ENCODE results near the gene TTC39C.
"Not testable (repeated sequence)": the region's sequence is repeated elsewhere in the genome, so short reads cannot be mapped to it uniquely, and the experiment has no call there.

TTC39C gene

DNA sequence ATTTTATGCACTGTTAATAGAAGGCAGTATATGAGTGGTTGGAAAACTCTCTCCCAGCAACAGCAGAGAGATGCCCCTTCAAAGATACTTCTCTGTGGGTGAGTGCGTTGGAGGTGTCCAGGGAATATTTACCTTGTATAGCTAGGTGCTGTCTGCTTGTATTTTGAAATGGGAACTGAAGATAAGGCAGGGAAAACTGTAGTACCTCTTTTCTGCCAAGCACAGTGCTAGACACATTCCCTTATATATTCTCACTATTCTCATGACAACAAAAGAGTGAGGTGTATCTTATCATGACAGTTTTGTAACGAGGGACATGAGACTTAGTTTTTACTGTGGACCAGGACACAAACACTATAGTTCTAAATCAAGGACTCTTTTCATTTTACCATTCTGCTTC lies 2.1 kb downstream of the TTC39C start:
- DNase-seq (ENCODE audit: low read depth in 2 of 2) = no peak

DNA sequence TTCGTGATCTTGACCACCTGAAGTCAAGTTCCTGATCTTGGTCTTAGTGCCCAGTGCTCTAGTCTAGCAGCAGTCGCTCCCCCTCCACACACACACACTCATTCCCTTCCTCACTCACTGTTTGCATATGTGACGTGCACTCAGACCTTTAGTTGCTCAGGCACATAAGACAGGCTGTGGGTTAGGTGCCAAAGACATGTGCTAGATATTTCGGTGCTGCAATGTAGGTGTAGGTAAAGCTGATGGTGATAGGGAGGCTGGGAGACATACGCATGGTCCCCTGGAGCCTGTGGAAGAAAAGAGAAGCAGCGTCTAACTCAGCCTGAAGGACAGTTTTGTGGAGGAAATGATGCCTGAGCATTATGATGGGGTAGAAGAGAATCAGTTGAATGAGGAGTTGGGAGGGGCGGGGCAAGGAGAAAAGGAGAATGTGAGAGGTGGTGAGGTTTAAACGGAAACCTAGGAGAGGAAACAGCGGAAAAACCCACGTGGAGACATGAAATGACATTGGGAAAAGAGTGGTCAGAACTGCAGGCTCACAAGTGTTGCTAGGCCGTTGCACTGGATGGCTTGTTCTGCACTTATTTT lies 3.8 kb downstream of the TTC39C start:
- no peak for DNase-seq (ENCODE audit: low read depth in 2 of 2)

DNA sequence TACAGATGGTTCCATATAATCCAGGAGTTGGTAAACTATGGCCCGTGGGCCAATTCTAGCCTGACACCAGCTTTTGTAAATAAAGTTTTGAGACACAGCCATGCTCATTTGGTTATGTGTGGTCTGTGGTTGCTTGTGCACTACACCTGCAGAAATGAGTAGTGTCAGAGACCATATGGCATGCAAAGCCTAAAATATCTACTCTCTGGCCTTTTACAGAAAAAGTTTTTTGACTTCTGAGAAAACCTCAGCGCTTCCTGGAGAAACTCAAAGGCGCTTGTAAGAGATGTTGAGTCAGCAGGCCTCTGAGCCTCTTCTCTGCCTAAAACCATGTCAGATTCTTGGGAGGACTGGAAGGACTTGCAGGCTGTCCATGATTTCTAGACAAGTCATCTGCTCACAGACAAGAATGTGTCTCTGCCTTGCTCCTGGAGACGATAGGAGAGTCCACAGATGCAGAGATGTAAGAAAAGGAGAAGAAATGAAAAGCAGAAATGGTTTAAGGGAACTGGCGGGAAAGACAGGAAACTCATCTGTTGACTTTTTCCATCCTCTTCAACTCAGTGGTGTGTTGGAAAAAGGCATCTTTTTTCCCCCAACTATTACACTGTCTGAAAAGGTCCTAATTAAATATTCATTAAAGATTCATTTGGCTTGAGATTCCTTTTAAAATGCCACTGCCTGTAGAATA lies 5.2 kb downstream of the TTC39C start:
- peak; percentile 35 to 40 for DNase-seq (ENCODE audit: low read depth in 2 of 2)

DNA sequence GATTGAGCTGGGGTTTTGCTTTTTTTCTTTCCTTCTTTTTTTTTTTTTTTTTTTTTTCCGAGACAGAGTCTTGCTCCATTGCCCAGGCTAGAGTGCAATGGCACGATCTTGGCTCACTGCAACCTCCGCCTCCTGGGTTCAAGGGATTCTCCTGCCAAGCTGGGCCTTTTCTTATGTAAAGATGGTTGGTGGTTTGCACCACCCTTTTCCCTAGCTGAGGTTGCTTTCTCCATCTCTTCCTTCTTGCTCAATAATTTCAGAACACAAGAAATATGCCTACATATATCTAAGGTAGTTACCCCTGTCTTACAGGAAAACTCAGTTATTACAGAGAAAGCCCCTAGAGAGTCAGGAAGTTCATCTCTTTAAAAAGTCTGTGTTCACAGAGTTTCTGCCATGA lies 7.0 kb downstream of the TTC39C start:
- DNase-seq (ENCODE audit: low read depth in 2 of 2) = no peak

DNA sequence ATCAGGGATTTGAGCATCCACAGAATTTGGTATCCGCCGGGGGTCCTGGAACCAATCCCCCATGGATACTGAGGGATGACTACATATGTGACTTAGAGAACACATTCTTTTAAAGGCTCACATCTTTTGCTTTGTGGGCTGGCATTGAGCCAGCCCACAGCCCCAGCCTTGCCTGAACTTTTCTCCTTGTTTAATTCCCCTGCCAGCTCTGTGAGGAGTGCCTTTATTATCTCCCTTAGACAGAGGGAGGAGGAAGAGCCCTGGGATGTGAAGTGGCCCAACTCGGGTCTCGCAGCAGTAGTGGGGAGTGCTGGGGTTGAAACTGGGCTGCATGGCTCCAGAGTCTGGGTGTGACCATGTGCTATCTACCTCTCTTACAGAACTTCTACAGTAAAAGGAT lies 7.6 kb downstream of the TTC39C start:
- no peak for DNase-seq (ENCODE audit: low read depth in 2 of 2)

DNA sequence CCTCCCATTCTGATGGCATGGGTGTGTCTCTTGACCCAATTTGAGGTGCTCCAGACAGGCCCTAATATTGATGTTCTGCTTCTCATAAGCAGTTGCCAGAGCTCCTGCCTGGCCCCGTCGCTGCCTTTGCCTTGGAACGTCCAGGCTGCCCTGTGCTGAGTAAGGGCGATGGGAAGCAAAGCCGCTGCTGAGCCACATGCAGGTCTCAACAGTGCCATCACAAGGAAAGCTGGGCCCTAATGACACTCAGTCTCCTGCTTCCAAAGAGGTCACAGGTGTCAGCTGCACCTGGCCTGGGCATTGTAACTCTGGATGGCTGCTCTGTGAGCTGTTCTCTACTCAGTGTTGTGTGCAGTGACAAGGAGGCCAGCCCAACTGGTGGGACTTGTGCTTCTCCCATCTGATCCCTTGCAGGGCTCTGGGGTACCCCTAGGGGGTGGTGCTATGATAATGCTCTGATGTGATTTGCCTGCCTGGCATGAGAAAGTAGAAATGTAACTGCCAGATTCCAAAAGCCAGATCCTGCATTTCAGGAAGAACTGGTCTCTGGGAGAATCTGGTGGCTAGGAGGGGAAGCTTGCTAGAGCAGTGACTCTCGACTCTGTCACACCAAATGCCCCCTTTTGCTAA lies 8.7 kb downstream of the TTC39C start:
- no peak for DNase-seq (ENCODE audit: low read depth in 2 of 2)

DNA sequence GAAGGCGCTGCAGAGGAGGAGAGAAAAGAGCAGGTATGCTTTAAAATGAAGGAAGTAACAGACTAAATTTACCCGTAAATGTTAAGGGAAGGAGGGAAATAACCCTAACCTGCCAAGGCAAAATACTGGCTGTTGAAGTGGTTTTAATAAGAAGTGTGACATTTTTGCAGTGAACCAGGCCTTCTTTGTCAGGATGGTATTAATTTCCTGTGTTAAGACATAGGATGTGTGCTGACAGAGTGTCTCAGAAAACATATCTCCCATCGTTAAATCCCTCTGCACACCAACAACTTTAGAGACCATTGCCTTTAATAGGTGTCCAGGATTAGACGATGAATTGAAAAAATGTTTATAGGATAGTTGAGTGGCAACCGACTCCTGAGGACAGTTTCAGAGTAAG lies 9.9 kb downstream of the TTC39C start:
- no peak for DNase-seq (ENCODE audit: low read depth in 2 of 2)

DNA sequence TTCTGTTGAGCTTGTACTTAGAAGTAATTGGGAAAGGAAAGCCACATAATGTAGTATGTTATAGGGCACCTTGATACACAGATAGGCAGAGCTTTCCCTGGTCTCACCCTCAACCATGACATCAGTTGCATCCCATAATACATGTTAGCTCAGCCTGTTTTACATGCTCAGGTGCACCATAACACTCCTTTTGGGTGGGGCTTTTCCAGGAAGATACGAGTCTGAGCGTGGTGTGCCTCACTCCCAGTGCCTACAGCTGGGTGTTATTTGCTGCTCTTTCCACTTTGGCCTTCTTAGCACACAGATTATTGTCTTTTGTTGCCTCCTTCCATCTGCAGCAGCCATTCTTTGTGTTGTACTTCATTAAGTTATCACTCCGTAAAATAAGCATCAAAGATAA lies 11.9 kb downstream of the TTC39C start:
- no peak for DNase-seq (ENCODE audit: low read depth in 2 of 2)

DNA sequence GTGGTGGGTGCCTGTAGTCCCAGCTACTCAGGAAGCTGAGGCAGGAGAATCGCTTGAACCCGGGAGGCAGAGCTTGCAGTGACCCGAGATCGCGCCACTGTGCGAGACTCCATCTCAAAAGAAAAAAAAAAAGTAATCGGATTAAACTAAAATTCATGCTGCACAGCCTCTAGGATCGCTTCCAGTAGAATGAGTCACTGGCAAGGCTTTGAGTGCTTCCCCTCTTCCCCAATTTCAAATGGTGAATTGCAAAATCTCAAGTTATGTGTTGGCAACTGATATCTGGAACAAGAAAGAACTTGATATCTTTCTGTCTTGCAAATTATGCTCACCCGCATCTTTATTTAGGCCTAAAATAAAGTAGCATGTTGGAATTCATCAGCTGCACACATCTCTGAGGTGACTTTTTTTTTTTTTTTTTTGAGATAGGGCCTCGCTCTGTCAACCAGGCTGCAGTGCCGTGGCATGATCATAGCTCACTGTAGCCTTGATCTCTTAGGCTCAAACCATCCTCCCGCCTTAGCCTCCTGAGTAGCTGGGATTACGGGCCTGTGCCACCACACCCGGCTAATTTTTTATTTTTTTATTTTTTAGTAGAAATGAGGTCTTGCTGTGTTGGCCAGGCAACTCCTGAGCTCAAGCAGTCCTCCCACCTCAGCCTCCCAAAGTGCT lies 12.7 kb downstream of the TTC39C start:
- no peak for DNase-seq (ENCODE audit: low read depth in 2 of 2)

DNA sequence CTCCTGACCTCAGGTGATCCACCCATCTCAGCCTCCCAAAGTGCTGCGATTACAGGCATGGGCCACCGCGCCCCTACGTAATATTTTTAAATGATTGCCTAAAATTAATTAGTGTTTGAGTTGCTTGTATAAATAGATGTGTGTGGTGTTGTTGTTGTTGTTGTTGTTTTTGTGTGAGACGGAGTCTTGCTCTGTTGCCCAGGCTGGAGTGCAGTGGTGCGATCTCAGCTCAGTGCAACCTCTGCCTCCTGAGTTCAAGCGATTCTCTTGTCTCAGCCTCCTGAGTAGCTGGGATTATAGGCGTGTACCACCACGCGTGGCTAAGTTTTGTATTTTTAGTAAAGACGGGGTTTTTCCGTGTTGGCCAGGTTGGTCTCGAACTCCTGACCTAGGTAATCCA lies 14.4 kb downstream of the TTC39C start:
- not testable (repeated sequence) for DNase-seq (ENCODE audit: low read depth in 2 of 2)

DNA sequence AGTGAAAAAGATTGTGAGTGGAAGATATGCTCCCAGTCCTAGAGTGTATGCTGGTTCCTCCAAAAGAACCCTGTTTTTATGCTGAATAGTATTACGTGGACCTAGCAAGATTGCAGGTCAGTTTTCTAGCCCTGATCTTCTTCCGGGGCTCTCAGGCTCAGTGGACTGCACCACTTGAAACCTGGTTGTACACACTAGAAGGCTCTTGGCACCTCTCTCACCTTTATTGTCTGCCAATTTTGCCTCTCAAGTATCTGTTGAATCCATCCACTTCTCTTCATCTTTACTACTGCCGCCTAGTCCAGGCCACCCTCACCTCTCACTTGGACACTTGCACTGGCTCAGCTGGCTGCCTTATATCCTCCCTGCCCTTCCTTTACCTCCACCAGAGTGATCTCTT lies 16.8 kb downstream of the TTC39C start:
- no peak for DNase-seq (ENCODE audit: low read depth in 2 of 2)

DNA sequence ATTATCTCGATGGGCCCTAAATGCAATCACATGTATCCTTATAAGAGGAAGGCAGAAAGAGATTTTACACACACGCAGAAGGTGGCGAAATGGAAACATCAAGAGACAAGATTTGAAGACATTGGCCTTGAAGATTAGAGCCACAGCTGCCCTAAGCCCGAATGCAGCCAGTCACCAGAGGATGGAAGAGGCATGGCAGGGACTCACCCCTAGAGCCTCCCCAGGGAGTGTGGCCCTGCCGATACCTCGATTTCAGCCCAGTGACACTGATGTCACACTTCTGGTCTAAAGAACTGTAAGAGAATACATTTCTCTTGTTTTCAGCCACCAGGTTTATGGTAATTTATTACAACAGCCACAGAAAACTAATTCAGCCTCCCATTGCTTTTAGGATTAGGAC lies 17.4 kb downstream of the TTC39C start:
- DNase-seq (ENCODE audit: low read depth in 2 of 2) = no peak

DNA sequence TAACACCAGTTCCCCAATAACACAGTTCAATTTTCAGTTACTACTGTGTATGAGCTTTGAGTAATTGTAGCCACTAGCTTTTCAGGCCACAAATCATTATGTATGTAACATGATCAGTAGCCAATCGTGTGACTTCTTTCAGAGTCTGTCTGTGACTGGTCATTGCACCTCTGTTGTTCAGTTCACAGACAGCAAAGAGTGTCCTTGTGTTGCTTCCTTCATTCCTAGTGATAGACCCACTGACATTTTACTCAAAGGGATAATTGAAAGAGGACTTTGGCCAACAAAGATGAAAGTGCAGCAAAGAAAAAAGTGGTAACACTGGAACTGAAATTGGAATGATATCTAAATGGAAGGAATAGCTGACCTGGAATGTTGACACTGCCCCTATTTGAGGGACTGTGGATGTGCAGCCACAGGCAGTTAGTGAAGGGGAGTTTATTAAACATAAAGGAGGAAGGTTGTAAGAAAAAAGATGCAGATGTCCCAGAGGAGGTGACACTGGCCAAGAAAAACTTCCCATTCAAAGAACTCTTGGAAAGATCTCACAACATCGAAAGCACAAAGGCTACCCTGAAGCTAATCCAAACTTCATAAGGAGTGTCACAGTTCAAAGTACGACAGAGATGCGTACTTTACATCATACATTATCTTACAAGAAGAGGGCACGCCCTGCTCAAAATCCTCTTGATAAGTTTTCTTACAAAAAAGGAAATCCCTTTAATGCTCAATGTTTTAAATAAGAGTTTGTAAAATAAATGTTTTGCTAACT lies 19.3 kb downstream of the TTC39C start:
- no peak for DNase-seq (ENCODE audit: low read depth in 2 of 2)

DNA sequence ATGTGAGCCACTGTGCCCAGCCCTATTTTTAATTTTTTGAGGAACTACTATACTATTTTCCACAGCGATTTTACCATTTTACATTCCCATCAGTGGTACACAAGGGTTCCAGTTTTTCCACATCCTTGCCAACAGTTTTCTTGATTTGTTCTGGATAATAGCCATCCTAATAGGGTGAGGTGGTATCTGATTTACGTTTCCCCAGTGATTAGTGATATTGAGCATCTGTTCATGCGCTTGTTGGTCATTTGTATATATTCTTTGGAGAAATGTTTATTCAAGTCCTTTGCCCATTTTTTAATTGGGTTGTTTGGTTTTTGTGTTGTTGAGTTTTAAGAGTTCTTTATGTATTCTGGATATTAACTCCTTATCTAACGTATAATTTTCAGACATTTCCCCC lies 20.8 kb downstream of the TTC39C start:
- DNase-seq (ENCODE audit: low read depth in 2 of 2) = no peak

DNA sequence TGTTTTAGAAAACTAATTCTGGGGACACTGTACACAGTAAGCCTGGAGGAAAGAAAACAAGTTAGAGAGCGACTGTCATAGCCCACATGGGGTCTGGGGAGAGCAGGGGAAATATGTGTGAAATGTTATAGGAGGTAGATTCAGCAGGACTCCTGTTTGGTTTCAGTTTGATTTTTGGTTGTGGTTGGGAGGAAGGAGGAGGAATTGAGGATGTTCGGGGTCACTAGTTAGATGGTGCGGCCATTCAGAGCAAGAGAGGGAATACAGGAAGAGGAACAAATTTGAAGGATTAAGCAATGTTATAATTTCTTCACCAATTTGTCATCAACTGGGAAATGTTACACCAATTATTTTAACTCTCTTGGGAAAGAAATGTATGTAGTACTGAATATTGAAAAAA lies 25.1 kb downstream of the TTC39C start:
- no peak for DNase-seq (ENCODE audit: low read depth in 2 of 2)

DNA sequence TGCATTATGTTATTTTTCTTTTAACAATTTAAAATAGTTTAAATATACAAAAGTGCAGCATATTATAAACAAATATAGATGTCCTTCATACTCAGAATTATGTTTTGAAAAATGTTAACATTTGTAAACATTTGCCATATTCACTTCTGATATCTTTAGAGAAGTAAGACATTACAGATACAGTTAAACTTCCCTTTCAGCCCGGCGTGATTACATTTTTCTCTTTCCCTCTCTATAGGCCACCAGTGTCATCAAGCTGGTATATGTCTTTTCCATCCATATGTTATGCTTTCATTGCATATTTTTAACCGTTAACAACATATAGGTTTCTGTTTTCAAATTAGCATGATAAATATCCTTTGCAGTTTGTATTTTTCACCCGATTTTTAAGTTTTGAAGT lies 27.1 kb downstream of the TTC39C start:
- no peak for DNase-seq (ENCODE audit: low read depth in 2 of 2)

DNA sequence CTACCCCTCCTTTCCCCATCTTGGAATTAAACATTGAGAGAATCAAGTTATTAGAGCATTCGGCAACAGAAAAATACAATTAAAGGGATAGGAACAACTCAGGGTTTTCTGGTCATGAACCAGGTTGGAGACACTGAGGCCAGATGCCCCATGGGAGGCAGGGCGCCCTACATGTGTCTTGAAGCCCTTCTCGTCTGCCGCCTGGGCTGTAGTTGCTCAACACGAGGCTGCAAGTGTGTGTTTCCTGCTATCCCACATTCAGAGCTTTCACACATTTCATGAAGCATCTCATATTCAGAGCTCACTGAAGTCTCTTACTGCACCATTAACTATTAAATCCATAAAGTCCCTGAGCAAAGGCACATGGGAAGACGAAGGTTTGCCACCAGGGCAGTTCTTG lies 28.8 kb downstream of the TTC39C start:
- DNase-seq (ENCODE audit: low read depth in 2 of 2) = no peak

DNA sequence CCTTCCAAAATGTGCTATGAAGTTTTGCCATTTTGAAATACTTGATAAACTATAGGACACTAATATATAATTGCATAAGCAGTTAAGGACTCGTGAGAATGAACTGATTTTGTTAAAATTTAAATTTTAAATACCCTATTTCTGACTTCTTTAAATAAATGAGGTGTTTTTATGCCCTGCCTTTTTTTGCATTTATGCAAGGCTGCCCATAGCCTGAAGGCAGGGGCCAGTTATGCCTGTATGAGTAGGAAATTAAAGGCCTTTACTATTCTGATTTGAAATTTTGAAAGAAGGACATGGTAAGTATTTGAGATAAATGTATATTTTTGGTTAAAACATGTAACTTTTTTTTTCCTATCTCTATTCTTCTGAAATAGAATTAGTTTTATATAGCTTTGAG lies 33.7 kb downstream of the TTC39C start:
- DNase-seq (ENCODE audit: low read depth in 2 of 2) = no peak

DNA sequence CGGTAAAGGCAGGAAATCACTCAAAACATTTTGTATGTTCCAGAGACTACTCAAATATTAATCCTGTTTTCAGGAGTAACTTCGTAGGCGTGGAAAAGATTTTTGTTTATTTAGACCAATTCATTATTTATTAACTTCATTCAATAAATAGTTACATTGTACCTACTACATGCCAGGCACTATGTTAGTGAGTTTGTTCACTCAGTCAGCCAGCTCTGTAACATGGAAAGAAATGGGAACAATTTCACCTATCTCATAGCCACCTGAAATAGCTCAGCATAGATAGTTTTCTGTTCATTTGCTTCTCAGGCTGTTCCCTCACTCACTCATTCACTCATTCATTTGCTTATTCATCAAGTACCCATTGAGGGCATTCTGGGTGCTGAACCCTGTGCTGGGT lies 34.6 kb downstream of the TTC39C start:
- no peak for DNase-seq (ENCODE audit: low read depth in 2 of 2)

DNA sequence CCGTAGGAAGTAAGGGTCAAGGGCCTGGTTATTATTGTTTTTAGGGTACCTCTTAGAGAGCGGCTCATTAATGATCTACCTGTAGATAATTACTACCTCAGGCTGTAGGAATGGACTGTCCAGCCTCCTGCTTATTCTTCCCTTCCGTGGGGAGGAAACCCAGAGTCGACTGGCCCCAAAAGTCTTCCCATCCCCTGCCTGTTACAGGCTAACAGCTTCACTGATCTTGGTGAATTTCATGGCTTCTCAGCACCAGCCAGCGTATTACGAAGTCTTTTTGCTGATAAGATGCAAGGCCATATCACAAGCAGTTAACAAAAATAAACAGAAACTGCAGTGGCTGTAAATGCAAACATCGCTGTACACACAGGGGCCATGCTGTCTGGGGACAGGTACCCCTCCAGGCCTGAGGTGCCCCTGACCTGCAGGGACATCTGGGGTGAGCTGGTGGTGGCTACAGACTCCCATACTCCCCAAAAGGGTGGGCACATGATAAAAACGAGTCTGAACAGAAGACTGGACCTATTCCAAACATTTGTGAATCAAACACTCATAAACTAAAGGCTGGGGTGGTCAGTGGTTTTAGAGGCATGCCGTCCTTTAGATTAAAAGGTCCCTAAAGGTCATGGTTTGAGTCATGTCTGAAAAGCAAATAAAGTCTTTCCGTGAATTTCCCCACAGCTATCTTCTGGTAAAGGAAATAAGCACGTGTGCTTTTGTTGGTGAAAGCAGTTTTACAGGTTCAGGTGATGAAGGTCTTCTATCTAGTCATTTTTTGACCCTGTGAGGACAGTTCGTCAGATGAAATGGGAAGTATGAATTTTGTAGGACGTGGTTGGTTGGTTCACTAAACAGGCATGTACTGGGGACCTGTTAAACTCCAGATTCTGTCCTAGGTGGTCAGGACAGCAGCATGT lies 36.7 kb downstream of the TTC39C start:
- DNase-seq (ENCODE audit: low read depth in 2 of 2) = no peak

DNA sequence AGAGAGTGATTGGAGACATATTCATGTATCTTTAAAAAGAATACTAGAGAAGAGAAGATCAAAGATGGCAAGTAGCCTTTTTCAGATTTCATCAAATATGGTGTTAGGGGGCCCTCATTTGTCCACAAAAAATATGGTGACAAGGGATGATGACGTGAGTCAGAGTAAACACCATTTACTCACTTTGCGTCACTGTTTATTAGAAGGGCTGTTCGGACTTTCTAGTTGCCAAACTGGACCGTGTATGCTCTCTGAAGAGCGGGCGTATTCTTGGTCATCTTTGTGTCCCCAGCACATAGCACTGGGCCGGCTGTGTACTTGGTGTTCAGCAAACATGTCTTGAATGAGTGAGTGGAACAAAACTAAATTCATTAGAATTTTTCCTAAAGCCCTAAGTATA lies 37.5 kb downstream of the TTC39C start:
- DNase-seq (ENCODE audit: low read depth in 2 of 2) = no peak
